ENCODE data around the gene RPS17.

- TF ChIP-seq CTCF (IDR thresholded peaks at IDR 0.05; ENCODE audit: low read depth, low read length) (no peak), POLR2A (IDR thresholded peaks at IDR 0.05; ENCODE audit: extremely low read depth, insufficient read length) (no peak), MAX (IDR thresholded peaks at IDR 0.05; ENCODE audit: low read depth, low read length) (no peak)
These were observed 18.2 kb upstream of the RPS17 start for GRCh38 chr15:82558502-82558901.

Data from NB4 (cell line).